NCI-H2227 treated with DMSO at 0.1 percent for 48 hours (cell line): ENCODE results near the gene STK24.

Experiments used
- DNase-seq: peaks from one replicate; lab custom pipeline; 2025; lab: John Stamatoyannopoulos, UW

STK24 gene

DNA sequence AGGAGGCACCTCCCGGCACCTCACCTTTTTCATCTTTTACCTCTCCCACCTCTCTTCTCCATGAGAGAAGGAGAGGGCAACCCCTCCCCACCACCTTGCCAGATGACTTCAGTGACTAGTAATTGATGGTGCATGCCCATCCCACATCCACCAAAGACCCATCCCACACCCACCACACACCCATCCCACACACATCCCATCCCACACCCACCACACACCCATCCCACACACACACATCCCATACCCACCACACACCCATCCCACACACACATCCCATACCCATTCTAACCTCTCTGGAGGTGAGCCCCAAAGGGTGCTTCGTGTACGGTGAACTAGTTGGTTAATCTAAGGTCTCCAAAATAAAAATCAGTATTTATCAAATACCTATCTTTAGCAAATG is 44.7 kb downstream of the STK24 start:
- no peak for DNase-seq

- DNase-seq = no peak
These were observed 46.7 kb downstream of the STK24 start for GRCh38 chr13:98530217-98530616.

- no peak for DNase-seq
These were observed 47.7 kb downstream of the STK24 start for GRCh38 chr13:98529171-98529570.

- no peak for DNase-seq
These were observed 48.2 kb downstream of the STK24 start for GRCh38 chr13:98528663-98529064.

- DNase-seq = no peak
These were observed 49.4 kb downstream of the STK24 start for GRCh38 chr13:98527526-98527925.

- DNase-seq = no peak
These were observed 50.8 kb downstream of the STK24 start for GRCh38 chr13:98526182-98526512.

- no peak for DNase-seq
These were observed 51.3 kb downstream of the STK24 start for GRCh38 chr13:98525456-98526181.

GRCh38 chr13:98524793-98525192 is 52.1 kb downstream of the STK24 start:
- no peak for DNase-seq

- DNase-seq = no peak
These were observed 52.5 kb downstream of the STK24 start for GRCh38 chr13:98524391-98524790.

GRCh38 chr13:98523455-98524102 is 53.3 kb downstream of the STK24 start:
- no peak for DNase-seq

GRCh38 chr13:98522371-98522770 is 54.5 kb downstream of the STK24 start:
- no peak for DNase-seq

- no peak for DNase-seq
These were observed 55.3 kb downstream of the STK24 start for GRCh38 chr13:98521461-98522247.

- no peak for DNase-seq
These were observed 56.0 kb downstream of the STK24 start for GRCh38 chr13:98520674-98521449.

GRCh38 chr13:98519976-98520375 is 56.9 kb downstream of the STK24 start:
- no peak for DNase-seq

DNA sequence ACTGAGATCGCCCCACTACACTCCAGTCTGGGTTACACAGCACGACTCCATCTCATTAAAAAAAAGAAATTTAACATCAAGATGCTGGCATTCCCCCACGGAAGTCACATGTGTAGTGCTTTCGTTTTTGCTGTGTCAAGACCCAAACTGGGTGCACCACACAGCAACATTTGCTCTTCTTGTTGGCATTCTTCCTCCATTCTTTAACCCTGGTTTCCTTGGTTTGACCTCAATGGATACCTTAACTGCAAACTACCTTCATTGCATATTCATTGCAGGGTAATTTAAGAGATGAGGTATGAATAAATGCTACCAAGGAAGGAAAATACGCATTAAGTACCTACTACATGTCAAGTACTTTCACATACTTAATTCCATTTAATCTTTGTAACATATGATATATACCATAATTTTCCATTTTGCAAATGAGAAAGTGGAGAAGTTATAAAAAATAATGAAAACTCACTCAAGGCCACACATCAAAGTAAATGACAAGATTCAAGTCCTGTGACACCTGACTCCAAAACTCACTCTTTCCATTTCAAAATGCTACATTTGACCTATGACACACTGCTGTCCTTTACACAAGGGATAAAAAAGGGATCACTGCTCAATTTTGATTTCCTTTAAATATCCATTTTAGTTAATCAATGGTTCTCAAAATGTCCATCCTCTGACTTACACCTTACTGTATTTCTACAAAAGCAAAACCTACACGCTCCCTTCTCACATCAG is 59.2 kb downstream of the STK24 start:
- no peak for DNase-seq

DNA sequence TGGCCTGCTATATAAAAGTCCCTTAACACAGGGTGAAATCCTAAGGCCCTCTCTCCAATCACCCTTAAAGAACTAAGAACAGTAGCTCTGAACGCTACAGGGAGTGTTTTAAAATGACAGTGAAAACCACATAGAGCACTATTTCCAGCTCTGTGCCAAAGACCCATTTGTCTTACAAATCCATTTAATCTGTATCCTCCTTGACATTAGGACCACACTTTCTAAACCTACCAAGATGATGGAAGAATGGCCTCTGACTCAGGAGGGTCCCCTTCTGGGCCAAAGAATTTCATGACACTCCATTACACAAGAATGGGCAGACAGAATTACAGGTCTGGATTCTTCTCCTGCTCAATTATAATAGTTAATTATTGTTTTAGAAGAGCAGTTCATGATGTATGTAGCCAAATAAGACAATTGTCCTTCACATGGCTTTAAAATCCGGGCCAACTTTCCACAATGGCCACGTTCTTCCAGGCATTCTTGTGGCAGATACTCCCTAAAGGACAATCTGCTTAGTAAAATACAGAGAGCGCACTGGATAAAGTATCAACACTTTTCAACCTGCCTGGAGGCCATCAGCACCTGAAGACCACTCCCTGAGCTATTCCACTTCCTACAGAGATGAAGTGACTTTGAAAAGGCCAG is 61.0 kb downstream of the STK24 start:
- no peak for DNase-seq

DNA sequence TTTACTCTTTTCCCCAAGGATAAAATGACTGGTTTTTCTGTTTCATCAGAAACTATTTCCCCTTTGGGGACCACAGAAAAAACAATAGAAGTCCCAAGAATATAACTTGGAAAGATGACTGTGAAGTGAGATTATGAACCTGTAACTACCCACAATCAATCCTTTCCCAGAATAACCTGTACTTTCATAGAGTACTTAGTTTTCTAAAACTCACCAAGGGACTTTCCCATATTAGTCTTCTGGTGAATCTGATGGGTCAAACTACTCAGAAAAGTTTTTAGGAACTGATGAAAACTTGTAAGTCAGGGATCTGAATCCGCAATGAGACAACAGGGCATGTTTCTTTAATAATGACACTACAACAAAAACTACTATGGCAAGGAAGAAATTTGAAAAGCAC is 62.6 kb downstream of the STK24 start:
- DNase-seq = no peak

GRCh38 chr13:98513837-98514236 is 63.1 kb downstream of the STK24 start:
- DNase-seq = no peak

GRCh38 chr13:98512774-98513665 is 63.9 kb downstream of the STK24 start:
- DNase-seq = no peak

GRCh38 chr13:98511435-98511834 is 65.5 kb downstream of the STK24 start:
- no peak for DNase-seq
